ENCODE measurements around the gene RAP2A.

RAP2A gene

GRCh38 chr13:97433727-97434396 is at the start of gene RAP2A:
Gene RAP2A, plus strand, starts transcription at chr13:97434169. Its CDS starts 302 bp downstream, at chr13:97434471.
- FAIRE-seq, result no peak

DNA sequence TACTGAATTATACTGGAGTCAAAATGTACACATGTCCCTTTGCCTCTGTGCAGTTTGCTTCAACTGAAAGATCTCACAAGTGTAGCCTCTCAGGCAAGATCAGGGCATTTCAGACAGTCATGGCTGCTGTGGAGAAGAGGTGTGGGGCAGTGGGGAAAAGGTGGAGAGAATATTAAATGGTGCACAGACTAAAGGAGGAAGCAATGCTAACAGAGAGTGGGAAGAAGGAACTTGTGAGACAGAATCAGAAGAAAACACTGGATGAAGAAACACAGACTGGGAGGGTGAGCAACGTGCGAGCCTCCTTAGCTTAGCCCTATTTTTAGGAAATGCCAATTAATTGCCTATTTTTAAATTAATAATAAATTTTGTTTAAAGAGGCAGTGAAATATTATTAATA is 49.6 kb upstream of the RAP2A start:
- no peak for FAIRE-seq

DNA sequence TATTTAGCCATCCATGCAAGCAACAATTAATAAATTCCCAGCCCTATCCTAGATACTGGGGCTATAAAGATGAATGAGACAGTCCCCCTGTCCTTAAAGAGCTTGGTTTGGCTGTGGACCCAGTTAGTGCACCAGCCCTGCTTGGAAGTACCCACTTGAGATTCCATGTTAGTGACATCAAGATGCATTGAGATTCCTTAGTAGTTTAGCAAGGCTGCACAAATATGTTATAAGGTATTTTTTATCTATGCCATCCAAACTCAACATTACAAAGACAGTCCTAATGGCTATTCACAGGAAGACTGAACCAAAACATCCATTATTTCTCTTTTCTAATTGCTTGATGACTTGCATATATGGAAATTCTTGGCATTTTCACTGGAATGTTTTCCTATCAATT is 48.8 kb upstream of the RAP2A start:
- FAIRE-seq, result no peak

DNA sequence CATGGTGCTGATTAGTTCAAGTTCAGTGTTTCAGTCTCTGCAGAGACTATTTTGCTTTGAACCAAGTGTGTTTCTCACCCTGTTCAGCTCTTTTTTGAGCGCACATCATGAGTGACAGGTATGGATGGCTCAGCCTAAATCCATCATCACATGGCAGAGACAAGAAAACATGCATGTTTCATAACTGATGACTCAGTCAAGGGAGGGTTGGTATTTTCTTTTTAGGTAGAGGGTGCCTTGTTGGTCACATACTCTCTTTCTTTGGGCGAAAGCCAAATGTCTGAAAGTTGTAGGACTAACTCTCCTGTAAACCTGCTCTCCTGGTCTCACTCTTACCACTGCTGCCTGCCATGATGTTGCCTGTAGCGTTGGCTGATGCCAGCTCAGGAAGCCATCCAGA is 48.1 kb upstream of the RAP2A start:
- FAIRE-seq, result no peak

DNA sequence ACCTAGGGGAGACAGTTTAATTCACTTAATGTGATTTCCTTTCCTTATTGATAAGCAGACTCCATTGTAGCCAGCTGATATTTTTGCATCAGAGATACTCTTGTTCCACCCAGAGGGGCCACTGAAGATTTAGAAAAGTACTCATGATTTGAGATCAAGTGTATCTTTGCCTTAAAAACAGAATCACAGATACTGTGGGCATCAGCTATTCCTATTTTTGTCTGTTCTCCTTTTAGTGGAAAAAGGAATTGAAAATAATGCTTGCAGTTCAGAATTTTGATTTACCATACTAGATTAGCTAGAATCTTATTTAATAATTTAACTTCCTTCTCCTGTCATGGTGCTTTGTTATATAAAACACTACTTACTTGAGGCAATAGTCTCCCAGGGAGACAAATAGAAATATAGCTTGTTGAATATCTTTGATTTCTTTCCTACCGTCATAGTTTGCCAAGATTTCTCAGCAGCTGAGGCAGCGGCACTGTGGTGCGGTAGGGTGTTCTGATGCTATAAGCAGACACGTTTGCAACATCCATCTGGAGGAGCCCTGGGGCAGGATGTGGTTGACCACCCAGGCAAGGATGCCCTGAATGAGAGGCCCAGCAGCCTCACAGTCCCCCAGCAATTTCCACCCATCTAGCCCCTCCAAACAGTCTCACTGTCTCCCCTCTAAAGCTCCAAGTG is 47.0 kb upstream of the RAP2A start:
- FAIRE-seq, result no peak

GRCh38 chr13:97387485-97387839 is 46.5 kb upstream of the RAP2A start:
- FAIRE-seq, result no peak

- FAIRE-seq, result no peak
These were observed 46.1 kb upstream of the RAP2A start for GRCh38 chr13:97387890-97388289.

DNA sequence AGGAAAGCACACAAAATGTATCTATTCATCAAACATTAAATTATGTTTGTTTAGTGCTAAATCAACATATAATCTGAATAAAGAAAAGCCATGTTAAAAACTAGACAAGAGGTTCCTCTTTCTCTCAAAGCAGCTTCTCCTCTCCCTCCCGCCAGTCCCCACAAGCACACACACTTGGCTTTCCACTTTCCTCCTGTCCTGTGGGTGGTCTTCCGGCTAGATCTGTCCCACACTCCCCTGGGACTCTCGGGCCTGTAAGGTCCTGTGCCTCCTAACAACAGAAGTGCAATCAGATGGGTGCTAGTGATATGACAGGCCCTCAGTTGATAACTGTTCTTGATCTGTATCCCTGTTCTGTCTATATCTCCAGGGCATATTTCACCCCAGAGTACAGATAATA is 45.6 kb upstream of the RAP2A start:
- FAIRE-seq, result no peak

- FAIRE-seq, result no peak
These were observed 42.9 kb upstream of the RAP2A start for GRCh38 chr13:97390941-97391600.

DNA sequence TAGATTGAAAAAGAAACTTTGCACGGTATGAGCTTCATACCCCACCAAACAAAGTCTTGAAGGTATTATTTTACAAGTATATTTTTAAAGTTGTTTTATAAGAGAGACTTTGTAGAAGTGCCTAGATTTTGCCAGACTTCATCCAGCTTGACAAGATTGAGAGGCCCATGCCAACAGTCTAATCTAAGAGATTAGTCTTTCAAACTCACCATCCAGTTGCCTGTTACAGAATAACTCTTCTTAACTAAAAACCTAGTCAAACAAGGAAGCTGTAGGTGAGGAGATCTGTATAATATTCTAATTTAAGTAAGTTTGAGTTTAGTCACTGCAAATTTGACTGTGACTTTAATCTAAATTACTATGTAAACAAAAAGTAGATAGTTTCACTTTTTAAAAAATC is 41.9 kb upstream of the RAP2A start:
- no peak for FAIRE-seq

GRCh38 chr13:97394542-97394941 is 39.4 kb upstream of the RAP2A start:
- FAIRE-seq, result no peak

DNA sequence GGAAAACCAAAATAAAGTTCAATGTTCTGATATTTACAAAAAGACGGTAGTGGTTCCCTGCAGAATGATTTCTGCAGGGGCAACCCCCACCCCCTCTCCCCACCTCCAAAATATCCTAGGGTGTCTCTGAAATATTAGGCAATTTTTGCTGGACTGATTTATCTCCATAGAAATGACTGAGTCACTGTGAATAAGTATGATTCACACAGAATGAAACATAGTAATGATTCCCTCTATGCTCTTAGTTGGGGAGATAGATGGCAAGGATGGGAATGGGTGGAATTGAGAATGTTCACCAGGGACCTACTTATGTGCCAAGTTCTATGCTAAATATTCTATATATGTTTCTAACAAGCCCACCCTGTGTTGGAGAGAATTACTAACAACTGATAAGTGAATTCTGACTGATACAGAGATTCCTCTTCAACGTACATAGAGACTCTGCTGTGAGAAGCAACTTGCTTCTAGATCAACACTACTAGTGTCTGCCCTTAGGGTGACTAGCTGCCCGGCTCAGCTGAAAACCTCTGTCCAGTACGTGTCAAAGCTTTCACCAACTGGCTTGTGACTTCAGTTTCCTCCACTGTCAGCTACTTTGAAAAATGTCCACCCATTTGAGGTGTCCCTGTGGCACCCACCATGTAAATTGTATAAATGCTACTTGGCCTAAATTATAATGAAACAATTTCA is 38.4 kb upstream of the RAP2A start:
- FAIRE-seq, result no peak

GRCh38 chr13:97397267-97397666 is 36.7 kb upstream of the RAP2A start:
- FAIRE-seq, result no peak

DNA sequence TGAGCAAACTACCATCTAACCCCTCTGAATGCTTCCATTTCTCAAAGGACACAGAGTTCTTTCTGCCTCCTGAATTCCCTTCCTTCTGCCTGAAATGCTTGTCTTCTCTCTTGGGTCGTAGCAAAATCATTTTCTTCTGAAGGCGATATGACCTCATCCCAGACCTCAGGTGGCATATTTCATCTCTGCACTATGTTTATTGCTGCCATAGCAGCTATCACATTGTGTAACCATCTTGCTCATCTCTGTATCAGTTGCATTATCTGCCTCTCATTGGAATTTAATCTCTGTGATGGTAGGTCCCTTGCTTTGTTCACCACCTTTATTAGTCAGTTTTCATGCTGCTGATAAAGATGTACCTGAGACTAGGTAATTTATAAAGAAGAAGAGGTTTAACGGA is 32.5 kb upstream of the RAP2A start:
- FAIRE-seq, result no peak

- FAIRE-seq, result no peak
These were observed 29.8 kb upstream of the RAP2A start for GRCh38 chr13:97403893-97404750.

- FAIRE-seq, result no peak
These were observed 26.4 kb upstream of the RAP2A start for GRCh38 chr13:97407540-97407939.

- no peak for FAIRE-seq
These were observed 25.0 kb upstream of the RAP2A start for GRCh38 chr13:97408938-97409337.

GRCh38 chr13:97411984-97412383 is 22.0 kb upstream of the RAP2A start:
- no peak for FAIRE-seq

- FAIRE-seq, result no peak
These were observed 20.3 kb upstream of the RAP2A start for GRCh38 chr13:97413694-97414093.

DNA sequence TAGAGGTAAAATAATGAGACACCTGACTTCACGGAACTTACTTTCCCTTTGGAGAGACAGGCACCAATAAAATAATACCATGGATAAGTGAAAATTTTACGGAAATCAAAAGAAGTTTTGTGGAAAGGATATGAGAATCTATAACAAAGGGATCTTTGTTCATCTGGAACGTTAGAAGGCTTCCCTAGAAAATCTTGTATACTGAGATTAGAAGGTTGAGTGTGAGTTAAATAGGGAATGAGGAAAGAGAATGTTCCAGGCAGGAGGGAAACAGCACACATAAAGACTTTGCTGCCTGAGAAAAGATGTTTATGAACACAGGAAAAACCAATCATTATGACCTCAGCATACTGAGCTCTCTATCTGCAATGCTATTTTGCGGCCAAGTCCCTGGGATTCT is 19.6 kb upstream of the RAP2A start:
- FAIRE-seq, result no peak

- FAIRE-seq, result no peak
These were observed 16.3 kb upstream of the RAP2A start for GRCh38 chr13:97417698-97418097.

Measured in colon (tissue), 2 donors.